Suprapubic skin (tissue), 4 donors: ENCODE results near the gene DNASE2B. TPM values are rescaled to one million over a fixed set of nuclear protein-coding genes. Genes with fewer than 3 reads are reported as not detected.

Experiments
- DNase-seq, 2 donors: peaks; one replicate each; pipeline ENCODE4 v3.0.0-alpha.2; 2019; ENCODE audit warnings: low spot score in 2 of 2
- H3K27ac ChIP-seq: fragments of 200-600 bp; sonication (generic); one replicate; pipeline ENCODE4 v1.5.1; 2019
- H3K27me3 ChIP-seq: fragments of 200-600 bp; sonication (generic); one replicate; pipeline ENCODE4 v1.5.1; 2019
- H3K36me3 ChIP-seq: fragments of 200-600 bp; sonication (generic); one replicate; pipeline ENCODE4 v1.5.1; 2019
- H3K4me1 ChIP-seq: fragments of 200-600 bp; sonication (generic); one replicate; pipeline ENCODE4 v1.5.1; 2019
- H3K4me3 ChIP-seq: fragments of 200-600 bp; sonication (generic); one replicate; pipeline ENCODE4 v1.5.1; 2019; ENCODE audit warnings: mild to moderate bottlenecking
- H3K9me3 ChIP-seq: fragments of 200-600 bp; sonication (generic); one replicate; pipeline ENCODE4 v1.5.1; 2019
- CTCF ChIP-seq, 2 donors: fragments of 200-600 bp in 1 of 2; fragments of 450-650 bp in 1 of 2; sonication (generic) in 1 of 2; IDR thresholded peaks; one replicate each; pipeline ENCODE4 v1.5.1; 2016 to 2019; ENCODE audit warnings: antibody characterized with exemption in 2 of 2, mild to moderate bottlenecking in 1 of 2, moderate library complexity in 1 of 2
- EP300 ChIP-seq: sonication (generic); formaldehyde crosslinking; IDR thresholded peaks from one replicate; pipeline ENCODE4 v1.6.1; 2017; ENCODE audit warnings: antibody characterized with exemption
- POLR2A ChIP-seq, 2 donors: fragments of 450-650 bp; IDR thresholded peaks; one replicate each; pipeline ENCODE4 v1.6.1; 2017; ENCODE audit warnings: antibody characterized with exemption in 2 of 2, mild to moderate bottlenecking in 2 of 2, moderate library complexity in 2 of 2
- POLR2AphosphoS5 ChIP-seq, 3 donors: sonication (generic); formaldehyde crosslinking; IDR thresholded peaks; one replicate each; pipeline ENCODE4 v1.6.1; 2017; ENCODE audit warnings: antibody characterized with exemption in 3 of 3
- WGBS: methylation state at CpG from one replicate; pipeline ENCODE4 v1.1.5; 2018; 5-methylcytosine and 5-hydroxymethylcytosine counted together
- total RNA-seq, 4 donors: library from RNA; depleted of rRNA; stranded (reverse); fragments of >200 nt; gene quantifications; one replicate each; pipeline ENCODE4 v1.1.0, GENCODE V29; 2016

The DNASE2B gene
- total RNA-seq, 4 donors from 2014 or later = 1.2 TPM; not detected in 3

DNA sequence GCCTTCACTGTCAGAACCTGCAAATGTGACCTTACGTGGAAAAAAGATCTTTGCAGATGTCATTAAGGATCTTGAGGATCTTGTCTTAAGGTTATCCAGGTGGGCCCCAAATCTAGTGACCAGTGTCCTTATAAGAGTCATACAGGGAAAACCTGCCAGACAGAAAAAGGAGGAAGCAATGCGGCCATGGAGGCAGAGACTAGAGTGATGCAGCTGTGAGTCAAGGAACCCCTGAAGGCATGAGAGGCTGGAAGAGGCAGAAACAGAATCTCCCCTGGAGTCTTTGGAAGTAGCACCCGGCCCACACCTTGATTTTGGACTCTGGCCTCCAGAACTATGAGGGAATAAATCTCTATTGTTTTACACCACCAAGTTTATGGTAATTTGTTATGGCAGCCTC, 36.5 kb upstream of the DNASE2B start:
- Histone ChIP-seq H3K27ac (no peak overlapping the region), H3K9me3 (no peaks in the 10 kb centered on the region), H3K4me1 (peaks cover 18% of the 10 kb centered on the region), H3K27me3 (no peaks in the 10 kb centered on the region), H3K36me3 (no peaks in the 10 kb centered on the region), H3K4me3 (no peak overlapping the region)
- WGBS = 75% methylated on average over 3 of the region's 3 CpGs
- TF ChIP-seq POLR2AphosphoS5 (IDR thresholded peaks at IDR 0.05) = no peak
- no peak for TF ChIP-seq EP300
- TF ChIP-seq POLR2A (IDR thresholded peaks at IDR 0.05) = no peak
- TF ChIP-seq CTCF (IDR thresholded peaks at IDR 0.05) = no peak
- DNase-seq = no peak

DNA sequence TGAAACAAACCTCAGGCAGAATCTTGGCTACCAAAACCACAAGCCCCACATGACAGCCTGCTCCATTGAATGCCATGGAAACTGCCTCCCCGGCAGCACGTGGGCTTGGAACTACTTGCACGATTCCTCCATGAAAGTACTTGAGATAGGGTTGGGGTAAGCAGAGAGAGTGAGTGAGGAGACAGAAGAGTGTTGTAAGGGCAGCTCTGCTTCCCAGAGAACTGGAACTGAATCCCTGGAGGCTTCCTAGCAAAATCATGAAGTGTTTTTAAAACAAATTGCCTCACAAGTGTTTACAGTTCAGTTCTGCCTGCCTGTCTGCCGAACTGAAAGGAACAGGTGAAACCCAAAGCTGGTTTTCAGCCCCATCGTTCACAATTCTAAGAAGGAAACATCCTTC, 35.3 kb upstream of the DNASE2B start:
- peaks cover 24% of the 10 kb centered on the region for H3K4me1 ChIP-seq
- peak overlapping the region; percentile 68 for H3K27ac ChIP-seq
- no peak overlapping the region for H3K4me3 ChIP-seq
- H3K36me3 ChIP-seq = no peaks in the 10 kb centered on the region
- 51% methylated on average over 5 of the region's 5 CpGs for WGBS
- no peaks in the 10 kb centered on the region for H3K9me3 ChIP-seq
- no peaks in the 10 kb centered on the region for H3K27me3 ChIP-seq
- TF ChIP-seq CTCF (IDR thresholded peaks at IDR 0.05) (no peak), POLR2A (IDR thresholded peaks at IDR 0.05) (no peak), EP300 (no peak), POLR2AphosphoS5 (IDR thresholded peaks at IDR 0.05) (no peak)
- DNase-seq = no peak

GRCh38 chr1:84363622-84364021, 34.7 kb upstream of the DNASE2B start:
- TF ChIP-seq POLR2AphosphoS5 (IDR thresholded peaks at IDR 0.05) (peak in 1 of 3 donors; percentile 26), POLR2A (IDR thresholded peaks at IDR 0.05) (no peak)
- no peaks in the 10 kb centered on the region for H3K27me3 ChIP-seq
- no peaks in the 10 kb centered on the region for H3K36me3 ChIP-seq
- no peak overlapping the region for H3K4me3 ChIP-seq
- WGBS = 72% methylated on average over 5 of the region's 5 CpGs
- peaks cover 27% of the 10 kb centered on the region for H3K4me1 ChIP-seq
- no peak for DNase-seq
- H3K27ac ChIP-seq = peak overlapping the region; percentile 68
- no peaks in the 10 kb centered on the region for H3K9me3 ChIP-seq

GRCh38 chr1:84365225-84366221, 32.8 kb upstream of the DNASE2B start:
- WGBS = 50% methylated on average over 3 of the region's 3 CpGs
- H3K36me3 ChIP-seq = no peaks in the 10 kb centered on the region
- no peaks in the 10 kb centered on the region for H3K9me3 ChIP-seq
- peak overlapping the region; percentile 76 for H3K27ac ChIP-seq
- DNase-seq = no peak
- H3K4me3 ChIP-seq = no peak overlapping the region
- H3K27me3 ChIP-seq = no peaks in the 10 kb centered on the region
- no peak for TF ChIP-seq CTCF (IDR thresholded peaks at IDR 0.05)
- no peak for TF ChIP-seq EP300
- peak in 1 of 3 donors; percentile 45 for TF ChIP-seq POLR2AphosphoS5 (IDR thresholded peaks at IDR 0.05)
- TF ChIP-seq POLR2A (IDR thresholded peaks at IDR 0.05) = no peak
- H3K4me1 ChIP-seq = peaks cover 27% of the 10 kb centered on the region

DNA sequence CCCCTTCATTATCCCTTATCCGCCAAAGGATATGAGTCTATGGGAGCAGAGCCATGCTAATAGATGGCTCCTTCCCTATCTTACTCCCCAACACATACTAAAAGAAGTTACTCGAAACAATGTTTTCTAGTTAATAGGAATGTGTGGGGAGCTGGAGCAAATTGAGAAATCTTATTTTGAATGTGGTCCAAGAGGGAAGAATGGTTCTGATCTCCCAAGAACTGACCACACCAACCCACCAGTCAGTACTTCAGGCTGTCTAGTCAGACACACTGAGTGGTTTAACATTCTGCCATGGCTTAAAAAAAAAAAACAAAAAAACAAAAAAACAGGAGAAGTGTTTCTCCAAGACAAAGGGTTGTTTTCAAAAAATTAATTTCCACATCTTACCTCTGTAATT, 31.5 kb upstream of the DNASE2B start:
- Histone ChIP-seq H3K27me3 (no peaks in the 10 kb centered on the region), H3K4me1 (peaks cover 27% of the 10 kb centered on the region), H3K4me3 (no peak overlapping the region), H3K9me3 (no peaks in the 10 kb centered on the region), H3K36me3 (no peaks in the 10 kb centered on the region), H3K27ac (peak overlapping the region; percentile 76)
- 78% methylated on average over 2 of the region's 2 CpGs for WGBS
- TF ChIP-seq EP300 (no peak), POLR2A (IDR thresholded peaks at IDR 0.05) (no peak), POLR2AphosphoS5 (IDR thresholded peaks at IDR 0.05) (no peak), CTCF (IDR thresholded peaks at IDR 0.05) (no peak)
- DNase-seq = no peak
